ENCODE data around the gene SLC6A8. TPM values are rescaled to one million over a fixed set of nuclear protein-coding genes. Genes with fewer than 3 reads are reported as not detected.
"Not testable (repeated sequence)": the region's sequence is repeated elsewhere in the genome, so short reads cannot be mapped to it uniquely, and the experiment has no call there.

Gene SLC6A8
- polyA plus RNA-seq, 2 of the 4 experiments (the other 2 are of a cell fraction), result 2.0 to 6.1 TPM

GRCh38 chrX:153730115-153730514, 42.4 kb downstream of the SLC6A8 start:
- H3K27ac ChIP-seq; POLR2A ChIA-PET; H3K9me3 ChIP-seq; H3K4me3 ChIP-seq; H3K4me2 ChIP-seq; FAIRE-seq; ATAC-seq; DNase-seq (ENCODE audit: low read depth in 1 of 2, low spot score in 1 of 2): not testable (repeated sequence)
- 96% methylated on average over 23 of the region's 23 CpGs for WGBS (ENCODE audit: missing lambda C conversion rate)
- CTCF ChIA-PET, result interaction anchor here (0.6 kb wide), 1 partner anchor 92 kb away, joined by 3 read pairs; no protein-coding TSS in a partner anchor
- H3K4me1 ChIP-seq, result peaks cover 14% of the 10 kb centered on the region

- 67% methylated on average over 6 of the region's 6 CpGs for WGBS (ENCODE audit: missing lambda C conversion rate)
- ChIA-PET CTCF (interaction anchor here (2.0 kb wide), 1 partner anchor 33 kb away, joined by 7 read pairs; the partner anchor contains the start of gene PLXNB3), POLR2A (no interaction called here)
- peaks cover 10% of the 10 kb centered on the region for H3K4me1 ChIP-seq
- FAIRE-seq, result peak; percentile 92
- TF ChIP-seq CEBPB (IDR thresholded peaks at IDR 0.05) (peak; percentile 48 to 78; a peak in 3 of 4 replicates), KDM1A (IDR thresholded peaks at IDR 0.05; ENCODE audit: low read depth) (no peak), HEYL (CRISPR knock-in tag; IDR thresholded peaks at IDR 0.05) (no peak), ELK1 (IDR thresholded peaks at IDR 0.05; ENCODE audit: low read depth, low read length) (no peak), RARB (CRISPR knock-in tag; IDR thresholded peaks at IDR 0.05) (no peak), NFE2L2 (conservative IDR thresholded peaks at IDR 0.05; ENCODE audit: low read length) (no peak), EHF (CRISPR knock-in tag; IDR thresholded peaks at IDR 0.05) (no peak), ZC3H11A (IDR thresholded peaks at IDR 0.05) (no peak)
- H3K9me3 ChIP-seq, result no peaks in the 10 kb centered on the region
- no peak overlapping the region for H3K4me3 ChIP-seq
- H3K4me2 ChIP-seq, result no peak overlapping the region
- ATAC-seq, result no peak
- DNase-seq (ENCODE audit: low read depth in 1 of 2, low spot score in 1 of 2), result no peak
- H3K27ac ChIP-seq, result no peak overlapping the region
Observed at GRCh38 chrX:153731117-153731844, 43.6 kb downstream of the SLC6A8 start.

- 61% methylated on average over 3 of the region's 3 CpGs for WGBS (ENCODE audit: missing lambda C conversion rate)
- no peak for DNase-seq (ENCODE audit: low read depth in 1 of 2, low spot score in 1 of 2)
- Histone ChIP-seq H3K27ac (no peak overlapping the region), H3K4me2 (no peak overlapping the region), H3K9me3 (no peaks in the 10 kb centered on the region), H3K4me1 (peaks cover 4% of the 10 kb centered on the region), H3K4me3 (no peak overlapping the region)
- no peak for ATAC-seq
- ChIA-PET POLR2A (no interaction called here), CTCF (interaction anchor here (2.0 kb wide), 1 partner anchor 32 kb away, joined by 7 read pairs; the partner anchor contains the start of gene PLXNB3)
- no peak for FAIRE-seq
- TF ChIP-seq EHF (CRISPR knock-in tag; IDR thresholded peaks at IDR 0.05) (no peak), NPAS2 (CRISPR knock-in tag; IDR thresholded peaks at IDR 0.05; ENCODE audit: borderline replicate concordance) (no peak), HOXB13 (CRISPR knock-in tag; IDR thresholded peaks at IDR 0.05; ENCODE audit: low read depth) (no peak), MAZ (IDR thresholded peaks at IDR 0.05; ENCODE audit: borderline replicate concordance, low read depth, low read length) (no peak), POLR2A (IDR thresholded peaks at IDR 0.05; ENCODE audit: low read length) (no peak), MAFK (IDR thresholded peaks at IDR 0.05; ENCODE audit: partially characterized antibody) (no peak), JUNB (IDR thresholded peaks at IDR 0.05) (no peak), HEYL (CRISPR knock-in tag; IDR thresholded peaks at IDR 0.05) (no peak), FOSB (CRISPR knock-in tag; IDR thresholded peaks at IDR 0.05) (no peak), RARB (CRISPR knock-in tag; IDR thresholded peaks at IDR 0.05) (no peak), CHD4 (IDR thresholded peaks at IDR 0.05; ENCODE audit: borderline replicate concordance) (no peak), RCOR1 (IDR thresholded peaks at IDR 0.05; ENCODE audit: low read depth, low read length) (no peak), CBX2 (IDR thresholded peaks at IDR 0.05; ENCODE audit: borderline replicate concordance, low read depth) (no peak), HDAC2 (IDR thresholded peaks at IDR 0.05) (no peak), ATOH8 (CRISPR knock-in tag; IDR thresholded peaks at IDR 0.05; ENCODE audit: low read depth) (no peak), ZC3H11A (IDR thresholded peaks at IDR 0.05) (no peak), BCL3 (IDR thresholded peaks at IDR 0.05) (no peak), FOSL2 (IDR thresholded peaks at IDR 0.05) (no peak), FOSL2 (CRISPR knock-in tag; IDR thresholded peaks at IDR 0.05) (no peak), BHLHE40 (IDR thresholded peaks at IDR 0.05; ENCODE audit: low read depth, low read length) (no peak)
Observed at GRCh38 chrX:153731845-153732215, 44.1 kb downstream of the SLC6A8 start.

Data from A549 (cell line).